Measurements from ENCODE around the gene MPST. TPM values are rescaled to one million over a fixed set of nuclear protein-coding genes. Genes with fewer than 3 reads are reported as not detected.

MPST gene
- total and polyA plus RNA-seq, 9 donors, result 44.4 to 64.0 (median 52.4) TPM

- Histone ChIP-seq H3K4me3 (ENCODE audit: low read length) (no peak overlapping the region), H3K27ac (ENCODE audit: low read length) (no peak overlapping the region), H3K27me3 (ENCODE audit: control insufficient read depth, insufficient read depth, low read length) (peaks cover 8% of the 10 kb centered on the region), H3K36me3 (ENCODE audit: control insufficient read depth, insufficient read depth, low read length) (no peaks in the 10 kb centered on the region), H3K9me3 (replicated peaks; ENCODE audit: control insufficient read depth, low read depth, low read length) (peaks cover 4% of the 10 kb centered on the region), H3K4me1 (ENCODE audit: control insufficient read depth, insufficient read depth, low read length) (no peaks in the 10 kb centered on the region)
- no peak for DNase-seq
- 76% methylated on average over 7 of the region's 11 CpGs for WGBS (ENCODE audit: insufficient coverage)
These were observed 18.6 kb upstream of the MPST start for GRCh38 chr22:37000676-37001534.

DNA sequence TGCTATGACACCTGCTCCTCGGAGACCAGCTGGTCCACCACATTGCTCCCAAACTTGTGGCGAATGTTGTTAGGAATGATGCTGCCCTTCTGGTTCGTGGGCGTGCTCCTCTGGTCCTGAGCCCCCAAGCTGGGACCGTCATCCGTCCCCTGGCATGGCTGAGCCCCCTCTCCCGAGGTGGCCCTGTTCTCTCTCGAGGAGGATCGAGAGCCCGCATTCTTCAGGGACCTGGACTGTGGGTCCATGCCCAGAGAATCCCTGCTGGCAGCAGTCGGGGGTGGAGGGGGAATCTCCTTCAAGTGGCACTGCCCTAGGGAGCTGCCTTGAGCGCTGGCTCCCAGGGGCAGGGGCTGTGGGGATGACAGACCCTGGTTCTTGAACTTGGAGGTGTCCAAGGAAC is 17.7 kb upstream of the MPST start:
- DNase-seq, result no peak
- Histone ChIP-seq H3K4me3 (ENCODE audit: low read length) (no peak overlapping the region), H3K27me3 (ENCODE audit: control insufficient read depth, insufficient read depth, low read length) (peaks cover 8% of the 10 kb centered on the region), H3K27ac (ENCODE audit: low read length) (no peak overlapping the region), H3K4me1 (ENCODE audit: control insufficient read depth, insufficient read depth, low read length) (no peaks in the 10 kb centered on the region), H3K36me3 (ENCODE audit: control insufficient read depth, insufficient read depth, low read length) (no peaks in the 10 kb centered on the region), H3K9me3 (replicated peaks; ENCODE audit: control insufficient read depth, low read depth, low read length) (peaks cover 4% of the 10 kb centered on the region)
- WGBS (ENCODE audit: insufficient coverage), result 84% methylated on average over 9 of the region's 12 CpGs

GRCh38 chr22:37002633-37003032 is 16.9 kb upstream of the MPST start:
- Histone ChIP-seq H3K27me3 (ENCODE audit: control insufficient read depth, insufficient read depth, low read length) (peaks cover 6% of the 10 kb centered on the region), H3K4me1 (ENCODE audit: control insufficient read depth, insufficient read depth, low read length) (peaks cover 2% of the 10 kb centered on the region), H3K4me3 (ENCODE audit: low read length) (no peak overlapping the region), H3K27ac (ENCODE audit: low read length) (no peak overlapping the region), H3K9me3 (replicated peaks; ENCODE audit: control insufficient read depth, low read depth, low read length) (peaks cover 4% of the 10 kb centered on the region), H3K36me3 (ENCODE audit: control insufficient read depth, insufficient read depth, low read length) (no peaks in the 10 kb centered on the region)
- DNase-seq, result peak; percentile 55
- WGBS (ENCODE audit: insufficient coverage), result 68% methylated on average over 3 of the region's 7 CpGs

DNA sequence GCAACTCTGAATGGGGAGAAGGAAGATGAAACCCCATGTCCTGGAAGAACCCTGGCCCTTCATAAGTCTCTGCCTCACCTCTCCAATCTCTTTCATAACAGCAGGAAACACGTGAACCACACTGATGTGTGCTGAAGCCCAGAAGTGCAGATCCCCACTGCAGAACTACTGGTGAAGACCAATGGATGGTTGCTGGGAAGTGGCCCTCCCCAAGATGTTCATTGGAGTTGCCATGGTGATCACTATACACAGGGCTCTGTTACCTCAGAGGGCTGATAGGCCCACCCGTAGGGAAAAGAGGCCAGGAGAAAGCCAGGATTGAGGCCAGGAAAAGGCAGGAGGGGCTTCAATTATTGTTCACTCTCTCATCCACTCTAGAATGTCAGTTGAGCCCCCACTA is 11.9 kb upstream of the MPST start:
- H3K27me3 ChIP-seq (ENCODE audit: control insufficient read depth, insufficient read depth, low read length), result peaks cover 3% of the 10 kb centered on the region
- H3K9me3 ChIP-seq (replicated peaks; ENCODE audit: control insufficient read depth, low read depth, low read length), result peaks cover 4% of the 10 kb centered on the region
- no peak for DNase-seq
- H3K4me1 ChIP-seq (ENCODE audit: control insufficient read depth, insufficient read depth, low read length), result peaks cover 18% of the 10 kb centered on the region
- H3K27ac ChIP-seq (ENCODE audit: low read length), result peak overlapping the region; percentile 20
- no peaks in the 10 kb centered on the region for H3K36me3 ChIP-seq (ENCODE audit: control insufficient read depth, insufficient read depth, low read length)
- WGBS (ENCODE audit: insufficient coverage), result no CpG with 5 or more reads among the region's 2 CpGs
- no peak overlapping the region for H3K4me3 ChIP-seq (ENCODE audit: low read length)

GRCh38 chr22:37008365-37008764 is 11.2 kb upstream of the MPST start:
- no peaks in the 10 kb centered on the region for H3K36me3 ChIP-seq (ENCODE audit: control insufficient read depth, insufficient read depth, low read length)
- H3K4me3 ChIP-seq (ENCODE audit: low read length), result no peak overlapping the region
- peak overlapping the region; percentile 20 for H3K27ac ChIP-seq (ENCODE audit: low read length)
- WGBS (ENCODE audit: insufficient coverage), result 57% methylated on average over 1 of the region's 2 CpGs
- peaks cover 2% of the 10 kb centered on the region for H3K27me3 ChIP-seq (ENCODE audit: control insufficient read depth, insufficient read depth, low read length)
- H3K4me1 ChIP-seq (ENCODE audit: control insufficient read depth, insufficient read depth, low read length), result peaks cover 18% of the 10 kb centered on the region
- peaks cover 4% of the 10 kb centered on the region for H3K9me3 ChIP-seq (replicated peaks; ENCODE audit: control insufficient read depth, low read depth, low read length)
- no peak for DNase-seq

DNA sequence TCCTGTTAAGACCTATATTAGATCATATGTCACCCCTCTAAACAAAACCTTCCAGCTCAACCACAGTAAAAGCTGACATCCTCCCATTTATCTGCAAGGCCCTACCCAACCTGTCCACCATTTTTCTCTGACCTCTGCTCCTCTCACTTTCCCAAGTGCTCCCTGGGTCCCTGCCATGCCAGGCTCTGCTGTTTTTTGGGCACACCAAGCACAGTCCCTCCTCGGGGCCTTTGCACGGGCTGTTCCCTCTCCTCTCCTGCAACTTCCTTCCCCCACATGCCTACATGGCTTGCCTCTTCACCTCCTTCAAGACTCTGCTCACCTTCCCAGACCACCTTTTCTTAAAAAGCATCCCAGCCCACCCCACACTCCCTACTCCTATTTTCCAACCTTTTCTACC is 10.1 kb upstream of the MPST start:
- Histone ChIP-seq H3K9me3 (replicated peaks; ENCODE audit: control insufficient read depth, low read depth, low read length) (peaks cover 4% of the 10 kb centered on the region), H3K4me1 (ENCODE audit: control insufficient read depth, insufficient read depth, low read length) (peaks cover 18% of the 10 kb centered on the region), H3K27ac (ENCODE audit: low read length) (no peak overlapping the region), H3K4me3 (ENCODE audit: low read length) (no peak overlapping the region), H3K27me3 (ENCODE audit: control insufficient read depth, insufficient read depth, low read length) (no peaks in the 10 kb centered on the region), H3K36me3 (ENCODE audit: control insufficient read depth, insufficient read depth, low read length) (no peaks in the 10 kb centered on the region)
- no peak for DNase-seq
- 80% methylated on average over 2 of the region's 2 CpGs for WGBS (ENCODE audit: insufficient coverage)

- no peak for DNase-seq
- H3K27me3 ChIP-seq (ENCODE audit: control insufficient read depth, insufficient read depth, low read length), result no peaks in the 10 kb centered on the region
- H3K4me3 ChIP-seq (ENCODE audit: low read length), result no peak overlapping the region
- peaks cover under 1% of the 10 kb centered on the region for H3K9me3 ChIP-seq (replicated peaks; ENCODE audit: control insufficient read depth, low read depth, low read length)
- no peaks in the 10 kb centered on the region for H3K36me3 ChIP-seq (ENCODE audit: control insufficient read depth, insufficient read depth, low read length)
- H3K4me1 ChIP-seq (ENCODE audit: control insufficient read depth, insufficient read depth, low read length), result peaks cover 22% of the 10 kb centered on the region
- 53% methylated on average over 2 of the region's 4 CpGs for WGBS (ENCODE audit: insufficient coverage)
- no peak overlapping the region for H3K27ac ChIP-seq (ENCODE audit: low read length)
These were observed 9.4 kb upstream of the MPST start for GRCh38 chr22:37010174-37010573.

DNA sequence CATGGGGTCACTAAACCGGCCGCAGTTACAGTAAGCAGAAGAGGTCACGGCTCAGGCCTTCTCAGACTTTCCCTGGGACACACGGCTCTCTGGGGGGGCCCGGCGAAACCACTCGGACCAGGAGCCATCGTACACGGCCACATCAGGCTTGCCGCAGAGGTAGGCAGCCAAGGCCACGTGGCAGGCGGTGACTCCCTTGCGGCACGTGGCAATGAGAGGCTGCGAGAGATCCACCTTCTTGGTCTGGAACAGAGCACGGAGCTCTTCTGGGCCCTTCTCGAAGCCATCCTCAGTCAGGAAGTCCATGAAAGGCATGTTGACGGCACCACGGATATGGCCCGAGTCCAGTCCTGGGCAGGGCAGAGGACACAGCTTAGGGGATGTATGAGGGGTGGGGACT is 8.6 kb upstream of the MPST start:
- H3K9me3 ChIP-seq (replicated peaks; ENCODE audit: control insufficient read depth, low read depth, low read length), result no peaks in the 10 kb centered on the region
- no peak overlapping the region for H3K4me3 ChIP-seq (ENCODE audit: low read length)
- peaks cover 22% of the 10 kb centered on the region for H3K4me1 ChIP-seq (ENCODE audit: control insufficient read depth, insufficient read depth, low read length)
- WGBS (ENCODE audit: insufficient coverage), result 90% methylated on average over 20 of the region's 20 CpGs
- H3K27me3 ChIP-seq (ENCODE audit: control insufficient read depth, insufficient read depth, low read length), result no peaks in the 10 kb centered on the region
- no peak overlapping the region for H3K27ac ChIP-seq (ENCODE audit: low read length)
- DNase-seq, result no peak
- peaks cover 3% of the 10 kb centered on the region for H3K36me3 ChIP-seq (ENCODE audit: control insufficient read depth, insufficient read depth, low read length)

- no peak overlapping the region for H3K27ac ChIP-seq (ENCODE audit: low read length)
- no peaks in the 10 kb centered on the region for H3K27me3 ChIP-seq (ENCODE audit: control insufficient read depth, insufficient read depth, low read length)
- WGBS (ENCODE audit: insufficient coverage), result 60% methylated on average over 1 of the region's 3 CpGs
- H3K9me3 ChIP-seq (replicated peaks; ENCODE audit: control insufficient read depth, low read depth, low read length), result no peaks in the 10 kb centered on the region
- H3K4me1 ChIP-seq (ENCODE audit: control insufficient read depth, insufficient read depth, low read length), result peaks cover 26% of the 10 kb centered on the region
- peaks cover 7% of the 10 kb centered on the region for H3K36me3 ChIP-seq (ENCODE audit: control insufficient read depth, insufficient read depth, low read length)
- H3K4me3 ChIP-seq (ENCODE audit: low read length), result no peak overlapping the region
- no peak for DNase-seq
These were observed 8.1 kb upstream of the MPST start for GRCh38 chr22:37011472-37011871.

- Histone ChIP-seq H3K4me3 (ENCODE audit: low read length) (no peak overlapping the region), H3K36me3 (ENCODE audit: control insufficient read depth, insufficient read depth, low read length) (peaks cover 8% of the 10 kb centered on the region), H3K27me3 (ENCODE audit: control insufficient read depth, insufficient read depth, low read length) (no peaks in the 10 kb centered on the region), H3K27ac (ENCODE audit: low read length) (no peak overlapping the region), H3K9me3 (replicated peaks; ENCODE audit: control insufficient read depth, low read depth, low read length) (no peaks in the 10 kb centered on the region), H3K4me1 (ENCODE audit: control insufficient read depth, insufficient read depth, low read length) (peaks cover 34% of the 10 kb centered on the region)
- no peak for DNase-seq
- WGBS (ENCODE audit: insufficient coverage), result 85% methylated on average over 4 of the region's 9 CpGs
These were observed 7.2 kb upstream of the MPST start for GRCh38 chr22:37012262-37012904.

All from muscle of leg (tissue), 11 donors.